CD14-positive monocyte (primary cell): ENCODE data around the gene FNDC3B. TPM values are rescaled to one million over a fixed set of nuclear protein-coding genes. Genes with fewer than 3 reads are reported as not detected.

ENCODE experiments used
- DNase-seq, 3 donors: peaks; one replicate each; pipeline ENCODE4 v3.0.0-alpha.2; 2011 to 2022
- H2AFZ ChIP-seq: 2 replicates; pipeline ENCODE4 v1.6.0; 2012; ENCODE audit warnings: mild to moderate bottlenecking, low read depth, low read length, inconsistent platforms; ENCODE audit not compliant: insufficient read depth, poor library complexity, severe bottlenecking
- H3K27ac ChIP-seq, 2 donors: 1 replicate in 1 of 2; 2 replicates in 1 of 2; pipeline ENCODE4 v1.5.1; 2012 to 2013; ENCODE audit warnings: low read length in 2 of 2, control low read depth in 1 of 2, inconsistent platforms in 1 of 2, low read depth in 1 of 2, mild to moderate bottlenecking in 1 of 2
- H3K27me3 ChIP-seq, 2 donors: one replicate each; pipeline versions ENCODE4 v1.6.0 to v1.6.1; 2011 to 2013; ENCODE audit warnings: low read length in 2 of 2; ENCODE audit not compliant: control insufficient read depth in 2 of 2, insufficient read depth in 2 of 2
- H3K36me3 ChIP-seq, 2 donors: replicated peaks in 1 of 2; 1 replicate in 1 of 2; 2 replicates in 1 of 2; pipeline versions ENCODE4 v1.5.1 to v1.6.1; 2012 to 2013; ENCODE audit warnings: low read length in 2 of 2, control low read depth in 1 of 2, inconsistent platforms in 1 of 2, mild to moderate bottlenecking in 1 of 2; ENCODE audit not compliant: insufficient read depth in 2 of 2, control insufficient read depth in 1 of 2
- H3K4me1 ChIP-seq, 2 donors: 1 replicate in 1 of 2; 2 replicates in 1 of 2; pipeline versions ENCODE4 v1.5.1 to v1.6.1; 2012 to 2013; ENCODE audit warnings: low read length in 2 of 2, control low read depth in 1 of 2, inconsistent platforms in 1 of 2, mild to moderate bottlenecking in 1 of 2, moderate library complexity in 1 of 2; ENCODE audit not compliant: insufficient read depth in 2 of 2, control insufficient read depth in 1 of 2
- H3K4me2 ChIP-seq: replicated peaks from 2 replicates; pipeline ENCODE3; 2012; ENCODE audit warnings: low read length, moderate library complexity, mild to moderate bottlenecking; ENCODE audit not compliant: poor library complexity, severe bottlenecking; ENCODE audit errors: extremely low read depth
- H3K4me3 ChIP-seq, 3 experiments: fragments of 200-600 bp in 1 of 3; sonication (generic) in 1 of 3; replicated peaks in 1 of 3; 1 replicate in 2 of 3; 2 replicates in 1 of 3; pipeline ENCODE4 v1.5.1; 2011 to 2013; ENCODE audit warnings: low read length in 3 of 3, mild to moderate bottlenecking in 3 of 3, control low read depth in 2 of 3, low read depth in 2 of 3, inconsistent platforms in 1 of 3, moderate library complexity in 1 of 3
- H3K79me2 ChIP-seq: 2 replicates; pipeline ENCODE4 v1.6.0; 2012; ENCODE audit warnings: mild to moderate bottlenecking, control low read depth, inconsistent platforms, low read length, moderate library complexity; ENCODE audit not compliant: insufficient read depth
- H3K9ac ChIP-seq: 2 replicates; pipeline ENCODE4 v1.6.0; 2017; ENCODE audit warnings: low read length, mild to moderate bottlenecking; ENCODE audit not compliant: insufficient read depth, poor library complexity, severe bottlenecking
- H3K9me3 ChIP-seq, 2 donors: replicated peaks in 1 of 2; 1 replicate in 1 of 2; 2 replicates in 1 of 2; pipeline versions ENCODE4 v1.5.1 to v1.6.1; 2012 to 2013; ENCODE audit warnings: low read length in 2 of 2, control low read depth in 1 of 2; ENCODE audit not compliant: control insufficient read depth in 1 of 2, insufficient read depth in 1 of 2
- H4K20me1 ChIP-seq: 2 replicates; pipeline ENCODE4 v1.6.0; 2012; ENCODE audit warnings: mild to moderate bottlenecking, low read length, control low read depth, moderate library complexity; ENCODE audit not compliant: insufficient read depth
- H3K27ac Mint-ChIP-seq, 7 donors: one replicate each; pipeline ENCODE4 v1.8.0; 2020; ENCODE audit warnings: mild to moderate bottlenecking in 7 of 7, mixed read lengths in 7 of 7, moderate library complexity in 6 of 7, inconsistent platforms in 2 of 7
- H3K27me3 Mint-ChIP-seq, 3 donors: one replicate each; pipeline ENCODE4 v1.8.0; 2021 to 2022; ENCODE audit warnings: low read depth in 3 of 3, mild to moderate bottlenecking in 3 of 3, mixed read lengths in 3 of 3, moderate library complexity in 3 of 3, inconsistent platforms in 1 of 3
- H3K36me3 Mint-ChIP-seq, 2 donors: one replicate each; pipeline ENCODE4 v1.8.0; 2020; ENCODE audit warnings: mixed read lengths in 2 of 2, inconsistent platforms in 1 of 2, mild to moderate bottlenecking in 1 of 2
- H3K4me1 Mint-ChIP-seq: one replicate; pipeline ENCODE4 v1.8.0; 2020; ENCODE audit warnings: mild to moderate bottlenecking, mixed read lengths
- H3K4me3 Mint-ChIP-seq, 2 donors: one replicate each; pipeline ENCODE4 v1.8.0; 2020; ENCODE audit warnings: mild to moderate bottlenecking in 2 of 2, mixed read lengths in 2 of 2, moderate library complexity in 1 of 2
- H3K9me3 Mint-ChIP-seq, 7 donors: one replicate each; pipeline ENCODE4 v1.8.0; 2020 to 2022; ENCODE audit warnings: mixed read lengths in 7 of 7, mild to moderate bottlenecking in 6 of 7, moderate library complexity in 6 of 7, inconsistent platforms in 2 of 7
- CTCF ChIP-seq: fragments of 200-600 bp; IDR thresholded peaks from one replicate; pipeline ENCODE4 v1.8.0; 2022; ENCODE audit warnings: antibody characterized with exemption, mild to moderate bottlenecking
- whole genome bisulfite sequencing: methylation state at CpG from one replicate; pipeline ENCODE4 v1.1.5; 2013; ENCODE audit warnings: missing lambda C conversion rate; ENCODE audit not compliant: insufficient coverage; 5-methylcytosine and 5-hydroxymethylcytosine counted together
- intact Hi-C, 2 donors: fragments of 100-400 bp; cut with micrococcal nuclease; formaldehyde crosslinking; loops; one replicate each; pipeline versions ENCODE4 v1.15.0 to v1.15.1; 2023
- polyA plus RNA-seq, 3 donors: library from polyadenylated mRNA; depleted of rRNA in 1 of 3; unstranded in 2 of 3; stranded (reverse) in 1 of 3; fragments of 300-500 nt in 2 of 3; fragments of >200 nt in 1 of 3; fragmentation: Illumina TruSeq in 2 of 3; gene quantifications; 1 replicate in 2 of 3; 2 replicates in 1 of 3; pipeline ENCODE4 v1.2.3, GENCODE V29; 2012 to 2021

Gene FNDC3B
- polyA plus RNA-seq, 3 donors, result 19.6 to 36.1 (median 25.7) TPM

GRCh38 chr3:172369590-172370259, 330.3 kb downstream of the FNDC3B start:
- Histone ChIP-seq H3K4me2 (no peak overlapping the region), H3K9ac (no peak overlapping the region), H4K20me1 (peaks cover 10% of the 10 kb centered on the region), H3K27me3 (no peaks in the 10 kb centered on the region), H3K4me1 (no peaks in the 10 kb centered on the region), H3K4me3 (no peak overlapping the region), H3K9me3 (no peaks in the 10 kb centered on the region), H3K36me3 (peaks cover 68 to 97% of the 10 kb centered on the region in 2 donors), H2AFZ (no peak overlapping the region), H3K79me2 (no peaks in the 10 kb centered on the region), H3K27ac (no peak overlapping the region)
- Mint-ChIP-seq H3K27me3 (no peaks in the 10 kb centered on the region), H3K9me3 (no peaks in the 10 kb centered on the region), H3K36me3 (peaks cover 86 to 96% of the 10 kb centered on the region in 2 donors), H3K27ac (no peak overlapping the region), H3K4me1 (no peaks in the 10 kb centered on the region), H3K4me3 (no peak overlapping the region)
- TF ChIP-seq CTCF, result no peak
- DNase-seq, result no peak
- 94% methylated on average over 4 of the region's 9 CpGs for WGBS
- intact Hi-C loops, result no loop called here

- no peak overlapping the region for H3K4me3 Mint-ChIP-seq
- Histone ChIP-seq H3K9me3 (no peaks in the 10 kb centered on the region), H3K27ac (no peak overlapping the region), H3K27me3 (no peaks in the 10 kb centered on the region), H2AFZ (no peak overlapping the region), H3K36me3 (peaks cover 64 to 97% of the 10 kb centered on the region in 2 donors), H3K79me2 (no peaks in the 10 kb centered on the region), H3K9ac (no peak overlapping the region), H3K4me2 (no peak overlapping the region), H3K4me3 (no peak overlapping the region), H3K4me1 (no peaks in the 10 kb centered on the region), H4K20me1 (peaks cover 10% of the 10 kb centered on the region)
- H3K4me1 Mint-ChIP-seq, result no peaks in the 10 kb centered on the region
- WGBS, result no CpG with 5 or more reads among the region's 3 CpGs
- intact Hi-C loops, result no loop called here
- no peak overlapping the region for H3K27ac Mint-ChIP-seq
- no peaks in the 10 kb centered on the region for H3K9me3 Mint-ChIP-seq
- DNase-seq, result no peak
- H3K36me3 Mint-ChIP-seq, result peaks cover 87 to 96% of the 10 kb centered on the region in 2 donors
- TF ChIP-seq CTCF, result no peak
- no peaks in the 10 kb centered on the region for H3K27me3 Mint-ChIP-seq
Observed at GRCh38 chr3:172370419-172370818, 331.0 kb downstream of the FNDC3B start.
